ENCODE data around the gene SPECC1L.

The SPECC1L gene

DNA sequence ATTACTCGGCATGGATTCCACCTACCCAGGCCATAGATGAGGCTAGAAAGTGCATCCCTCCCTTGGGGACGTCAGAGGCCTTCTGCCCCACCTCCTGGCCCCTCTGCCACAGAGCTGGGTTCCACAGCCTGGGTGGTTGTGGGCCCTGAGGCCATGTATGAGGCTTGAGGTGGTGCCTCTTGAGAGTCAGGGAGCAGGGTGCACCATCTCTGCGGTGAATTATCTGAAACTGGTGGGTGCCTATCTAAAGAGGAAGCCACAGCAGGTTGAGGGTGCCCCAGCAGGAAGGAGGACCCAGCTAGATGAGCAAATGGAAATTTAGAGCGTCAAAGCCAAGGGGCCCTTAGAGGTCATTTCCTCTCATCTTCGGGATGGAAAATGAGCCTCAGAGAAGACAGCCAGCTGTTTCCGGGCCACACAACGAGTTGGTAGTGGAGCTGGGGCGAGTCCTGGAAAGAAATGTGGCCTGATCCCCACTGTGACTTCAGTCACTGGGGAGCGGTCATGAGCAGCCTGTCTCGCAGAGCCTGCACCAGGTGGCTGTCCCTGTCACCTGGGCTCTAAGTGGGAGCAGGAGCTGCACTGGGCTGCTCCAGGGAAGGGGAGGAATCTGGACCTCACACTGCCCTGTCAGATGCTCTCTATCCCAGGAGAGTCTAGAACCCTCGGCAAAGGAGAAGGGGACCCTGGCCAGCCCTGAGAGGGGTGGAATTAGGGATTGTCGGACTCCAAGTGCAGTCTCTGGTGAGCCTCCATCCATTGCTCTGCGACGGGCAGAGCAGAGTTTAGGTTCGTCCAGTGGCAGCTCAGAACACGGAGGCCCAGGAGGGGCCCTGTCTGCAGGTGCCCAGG lies 164.1 kb downstream of the SPECC1L start:
- Histone ChIP-seq H3K79me2 (ENCODE audit: insufficient read depth, low read length) (peaks cover 47% of the 10 kb centered on the region), H3K4me3 (ENCODE audit: insufficient read depth, low read length, poor library complexity, severe bottlenecking) (peak overlapping the region; percentile 21), H3K9ac (ENCODE audit: low read length) (peak overlapping the region; percentile 59), H3K27ac (ENCODE audit: low read depth, low read length) (peak overlapping the region; percentile 99), H3K36me3 (ENCODE audit: low read length) (no peaks in the 10 kb centered on the region), H3K4me2 (ENCODE audit: low read depth, low read length, poor library complexity, severe bottlenecking) (peak overlapping the region; percentile 77), H3F3A (ENCODE audit: insufficient read depth) (peaks cover 43% of the 10 kb centered on the region), H3K27me3 (ENCODE audit: low read length) (no peaks in the 10 kb centered on the region), H4K20me1 (ENCODE audit: low read depth, low read length) (no peaks in the 10 kb centered on the region), H3K9me3 (ENCODE audit: insufficient read depth, low read length) (no peaks in the 10 kb centered on the region), H2AFZ (ENCODE audit: low read depth, low read length, severe bottlenecking) (no peak overlapping the region), H3K9me2 (replicated peaks; ENCODE audit: insufficient read depth, low read length) (no peaks in the 10 kb centered on the region)
- no peak for TF ChIP-seq EZH2phosphoT487 (conservative IDR thresholded peaks at IDR 0.05; ENCODE audit: low read length)
- TF ChIP-seq, protein P1, sequence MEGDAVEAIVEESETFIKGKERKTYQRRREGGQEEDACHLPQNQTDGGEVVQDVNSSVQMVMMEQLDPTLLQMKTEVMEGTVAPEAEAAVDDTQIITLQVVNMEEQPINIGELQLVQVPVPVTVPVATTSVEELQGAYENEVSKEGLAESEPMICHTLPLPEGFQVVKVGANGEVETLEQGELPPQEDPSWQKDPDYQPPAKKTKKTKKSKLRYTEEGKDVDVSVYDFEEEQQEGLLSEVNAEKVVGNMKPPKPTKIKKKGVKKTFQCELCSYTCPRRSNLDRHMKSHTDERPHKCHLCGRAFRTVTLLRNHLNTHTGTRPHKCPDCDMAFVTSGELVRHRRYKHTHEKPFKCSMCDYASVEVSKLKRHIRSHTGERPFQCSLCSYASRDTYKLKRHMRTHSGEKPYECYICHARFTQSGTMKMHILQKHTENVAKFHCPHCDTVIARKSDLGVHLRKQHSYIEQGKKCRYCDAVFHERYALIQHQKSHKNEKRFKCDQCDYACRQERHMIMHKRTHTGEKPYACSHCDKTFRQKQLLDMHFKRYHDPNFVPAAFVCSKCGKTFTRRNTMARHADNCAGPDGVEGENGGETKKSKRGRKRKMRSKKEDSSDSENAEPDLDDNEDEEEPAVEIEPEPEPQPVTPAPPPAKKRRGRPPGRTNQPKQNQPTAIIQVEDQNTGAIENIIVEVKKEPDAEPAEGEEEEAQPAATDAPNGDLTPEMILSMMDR (IDR thresholded peaks at IDR 0.05; ENCODE audit: insufficient read depth, low read length, poor library complexity, severe bottlenecking), result no peak

DNA sequence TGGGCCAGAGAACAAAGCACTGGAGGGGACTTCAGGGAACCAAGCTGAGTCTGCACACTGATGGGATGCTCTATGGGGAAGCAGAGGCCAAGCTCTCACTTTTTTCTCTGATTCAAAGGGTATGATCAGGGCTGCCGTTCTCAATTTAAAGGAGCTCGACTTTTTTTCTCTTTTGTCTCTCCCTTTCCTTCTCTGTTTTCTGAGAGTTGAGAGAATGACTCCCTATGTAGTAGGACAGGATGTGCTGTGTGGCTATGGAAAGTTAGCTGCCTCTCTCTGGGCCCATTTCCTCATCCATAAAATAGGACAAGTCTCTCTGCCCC lies 164.7 kb downstream of the SPECC1L start:
- Histone ChIP-seq H3K27ac (ENCODE audit: low read depth, low read length) (peak overlapping the region; percentile 99), H3K79me2 (ENCODE audit: insufficient read depth, low read length) (peaks cover 42% of the 10 kb centered on the region), H3K9me2 (replicated peaks; ENCODE audit: insufficient read depth, low read length) (no peaks in the 10 kb centered on the region), H3K27me3 (ENCODE audit: low read length) (no peaks in the 10 kb centered on the region), H4K20me1 (ENCODE audit: low read depth, low read length) (no peaks in the 10 kb centered on the region), H2AFZ (ENCODE audit: low read depth, low read length, severe bottlenecking) (no peak overlapping the region), H3F3A (ENCODE audit: insufficient read depth) (peaks cover 42% of the 10 kb centered on the region), H3K4me3 (ENCODE audit: insufficient read depth, low read length, poor library complexity, severe bottlenecking) (peak overlapping the region; percentile 21), H3K9me3 (ENCODE audit: insufficient read depth, low read length) (no peaks in the 10 kb centered on the region), H3K36me3 (ENCODE audit: low read length) (no peaks in the 10 kb centered on the region), H3K4me2 (ENCODE audit: low read depth, low read length, poor library complexity, severe bottlenecking) (peak overlapping the region; percentile 77), H3K9ac (ENCODE audit: low read length) (peak overlapping the region; percentile 59)
- TF ChIP-seq, protein P1 (IDR thresholded peaks at IDR 0.05; ENCODE audit: insufficient read depth, low read length, poor library complexity, severe bottlenecking), result no peak
- TF ChIP-seq EZH2phosphoT487 (conservative IDR thresholded peaks at IDR 0.05; ENCODE audit: low read length), result no peak

DNA sequence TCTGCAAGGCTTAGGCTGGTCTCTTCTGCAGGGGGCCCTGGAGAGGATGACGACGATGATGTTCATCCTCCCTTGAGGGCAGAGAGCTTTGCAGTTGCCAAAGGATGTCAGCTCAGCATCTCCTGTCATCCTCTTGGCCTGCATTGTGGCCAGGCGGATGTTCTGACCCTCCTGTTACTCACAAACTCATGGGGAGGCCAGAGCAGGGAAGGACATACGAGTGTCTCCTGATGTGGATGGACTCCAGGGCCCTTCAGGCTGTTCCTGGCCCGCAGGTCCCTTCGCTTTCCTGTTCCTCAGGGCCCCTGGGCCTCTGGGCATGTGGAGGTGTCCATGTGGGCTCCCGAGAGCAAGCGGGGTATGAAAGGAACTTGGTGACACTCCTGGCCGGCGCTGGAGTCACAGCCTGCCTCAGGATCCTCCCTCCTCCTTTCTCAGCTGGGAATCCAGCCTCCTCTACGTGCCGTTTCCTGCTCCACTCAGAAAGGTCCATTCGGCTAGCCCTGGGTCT lies 165.3 kb downstream of the SPECC1L start:
- no peaks in the 10 kb centered on the region for H3K9me3 ChIP-seq (ENCODE audit: insufficient read depth, low read length)
- H3K9me2 ChIP-seq (replicated peaks; ENCODE audit: insufficient read depth, low read length), result no peaks in the 10 kb centered on the region
- H3K9ac ChIP-seq (ENCODE audit: low read length), result no peak overlapping the region
- H3K27ac ChIP-seq (ENCODE audit: low read depth, low read length), result peak overlapping the region; percentile 99
- H3K4me3 ChIP-seq (ENCODE audit: insufficient read depth, low read length, poor library complexity, severe bottlenecking), result no peak overlapping the region
- H4K20me1 ChIP-seq (ENCODE audit: low read depth, low read length), result no peaks in the 10 kb centered on the region
- no peaks in the 10 kb centered on the region for H3K36me3 ChIP-seq (ENCODE audit: low read length)
- H3F3A ChIP-seq (ENCODE audit: insufficient read depth), result peaks cover 42% of the 10 kb centered on the region
- TF ChIP-seq, protein P1 (IDR thresholded peaks at IDR 0.05; ENCODE audit: insufficient read depth, low read length, poor library complexity, severe bottlenecking), result no peak
- no peak for TF ChIP-seq EZH2phosphoT487 (conservative IDR thresholded peaks at IDR 0.05; ENCODE audit: low read length)
- peaks cover 36% of the 10 kb centered on the region for H3K79me2 ChIP-seq (ENCODE audit: insufficient read depth, low read length)
- no peak overlapping the region for H2AFZ ChIP-seq (ENCODE audit: low read depth, low read length, severe bottlenecking)
- no peaks in the 10 kb centered on the region for H3K27me3 ChIP-seq (ENCODE audit: low read length)
- H3K4me2 ChIP-seq (ENCODE audit: low read depth, low read length, poor library complexity, severe bottlenecking), result no peak overlapping the region

All from SU-DHL-6 (cell line).